IMR-90 (cell line): ENCODE data around the gene KY. TPM values are rescaled to one million over a fixed set of nuclear protein-coding genes. Genes with fewer than 3 reads are reported as not detected.

ENCODE experiments used
- ATAC-seq: fragments of 200-7000 bp; cut with Tn5 transposase; 2 replicates; pipeline ENCODE4 v1.9.1; 2020; ENCODE audit warnings: low read depth, mild to moderate bottlenecking, moderate library complexity
- BruUV-seq: library from RNA; stranded (reverse); fragments of 400-500 nt; replicated peaks from 2 replicates; lab custom pipeline; 2021; lab: Mats Ljungman, UMichigan
- CTCF ChIA-PET: fragments of 300-600 bp; formaldehyde crosslinking; extraction: SDS; loops from one replicate; lab custom pipeline; 2021; ENCODE audit warnings: antibody characterized with exemption; lab: Yijun Ruan, JAX
- POLR2A ChIA-PET: fragments of 300-600 bp; sonication (Branson Sonifier 250); formaldehyde crosslinking; loops from one replicate; lab custom pipeline; 2022; ENCODE audit warnings: antibody characterized with exemption; ENCODE audit not compliant: unreplicated experiment; lab: Charles Lee
- DNase-seq: peaks from one replicate; pipeline ENCODE4 v3.0.0; 2013
- H2AFZ ChIP-seq: replicated peaks from 2 replicates; pipeline ENCODE3; 2013; ENCODE audit warnings: low read length, mild to moderate bottlenecking; ENCODE audit not compliant: poor library complexity
- H2AK5ac ChIP-seq: 2 replicates; pipeline ENCODE4 v1.6.1; 2013; ENCODE audit warnings: low read depth, low read length, inconsistent platforms
- H2AK9ac ChIP-seq: replicated peaks from 2 replicates; pipeline ENCODE3; 2013; ENCODE audit warnings: mild to moderate bottlenecking, low read depth, low read length, moderate library complexity; ENCODE audit not compliant: poor library complexity
- H2BK120ac ChIP-seq: 2 replicates; pipeline ENCODE4 v1.6.1; 2013; ENCODE audit warnings: low read depth, low read length, inconsistent platforms
- H2BK15ac ChIP-seq: 3 replicates; pipeline ENCODE4 v1.6.1; 2013; ENCODE audit warnings: low read depth, low read length, inconsistent platforms
- H2BK20ac ChIP-seq: 2 replicates; pipeline ENCODE4 v1.6.1; 2013; ENCODE audit warnings: low read depth, mild to moderate bottlenecking, inconsistent platforms, low read length, moderate library complexity
- H2BK5ac ChIP-seq: 2 replicates; pipeline ENCODE4 v1.6.1; 2013; ENCODE audit warnings: mild to moderate bottlenecking, low read depth, low read length, inconsistent platforms; ENCODE audit not compliant: poor library complexity, severe bottlenecking
- H3K14ac ChIP-seq: replicated peaks from 2 replicates; pipeline ENCODE4 v1.6.1; 2013; ENCODE audit warnings: low read depth, low read length, inconsistent platforms
- H3K18ac ChIP-seq: 2 replicates; pipeline ENCODE4 v1.6.1; 2013; ENCODE audit warnings: low read depth, low read length, control low read depth
- H3K23ac ChIP-seq: 2 replicates; pipeline ENCODE4 v1.6.1; 2013; ENCODE audit warnings: low read depth, low read length, inconsistent platforms
- H3K27ac ChIP-seq: 2 replicates; pipeline ENCODE4 v1.5.1; 2013; ENCODE audit warnings: mild to moderate bottlenecking, control low read depth, low read length; ENCODE audit not compliant: insufficient read depth
- H3K27me3 ChIP-seq: 2 replicates; pipeline ENCODE4 v1.6.1; 2013; ENCODE audit warnings: low read length; ENCODE audit not compliant: control insufficient read depth, insufficient read depth
- H3K36me3 ChIP-seq: 2 replicates; pipeline ENCODE4 v1.6.1; 2013; ENCODE audit warnings: low read length, mixed read lengths; ENCODE audit not compliant: control insufficient read depth, insufficient read depth
- H3K4ac ChIP-seq: 2 replicates; pipeline ENCODE4 v1.6.1; 2013; ENCODE audit warnings: low read depth, low read length, inconsistent platforms
- H3K4me1 ChIP-seq: 2 replicates; pipeline ENCODE4 v1.6.1; 2013; ENCODE audit warnings: low read length, mixed read lengths; ENCODE audit not compliant: control insufficient read depth, insufficient read depth
- H3K4me2 ChIP-seq: 2 replicates; pipeline ENCODE4 v1.6.1; 2013; ENCODE audit warnings: low read depth, mild to moderate bottlenecking, control low read depth, low read length, moderate library complexity
- H3K4me3 ChIP-seq: 2 replicates; pipeline ENCODE4 v1.5.1; 2013; ENCODE audit warnings: low read depth, mild to moderate bottlenecking, control low read depth, low read length, moderate library complexity; ENCODE audit not compliant: insufficient read depth
- H3K56ac ChIP-seq: 2 replicates; pipeline ENCODE4 v1.6.1; 2013; ENCODE audit warnings: low read length, inconsistent platforms; ENCODE audit not compliant: insufficient read depth; ENCODE audit errors: extremely low read depth
- H3K79me1 ChIP-seq, 2 experiments: 2 replicates each; pipeline ENCODE4 v1.6.1; 2013; ENCODE audit warnings: low read length in 2 of 2, inconsistent platforms in 1 of 2, low read depth in 1 of 2
- H3K9ac ChIP-seq: 2 replicates; pipeline ENCODE4 v1.6.1; 2013; ENCODE audit warnings: low read depth, low read length, control low read depth
- H3K9me1 ChIP-seq: 2 replicates; pipeline ENCODE4 v1.6.1; 2013; ENCODE audit warnings: low read length, inconsistent platforms; ENCODE audit not compliant: insufficient read depth
- H3K9me3 ChIP-seq: 2 replicates; pipeline ENCODE4 v1.6.1; 2013; ENCODE audit warnings: low read length; ENCODE audit not compliant: control insufficient read depth, insufficient read depth
- H4K20me1 ChIP-seq: 2 replicates; pipeline ENCODE4 v1.6.1; 2013; ENCODE audit warnings: low read length, inconsistent platforms; ENCODE audit not compliant: insufficient read depth
- H4K5ac ChIP-seq: 2 replicates; pipeline ENCODE4 v1.6.1; 2013; ENCODE audit warnings: mild to moderate bottlenecking, low read depth, low read length, control low read depth
- H4K8ac ChIP-seq, 2 experiments: 2 replicates each; pipeline ENCODE4 v1.6.1; 2013; ENCODE audit warnings: low read depth in 2 of 2, low read length in 2 of 2, control low read depth in 1 of 2, inconsistent platforms in 1 of 2
- H4K91ac ChIP-seq: 2 replicates; pipeline ENCODE4 v1.6.1; 2013; ENCODE audit warnings: low read depth, low read length, inconsistent platforms; ENCODE audit not compliant: insufficient read depth
- CEBPB ChIP-seq: IDR thresholded peaks from 2 replicates; pipeline ENCODE4 v1.6.1; 2012; ENCODE audit warnings: low read depth, low read length, improper control_type of control experiment
- POLR2A ChIP-seq: IDR thresholded peaks from 2 replicates; pipeline ENCODE4 v1.6.1; 2012; ENCODE audit warnings: mild to moderate bottlenecking, low read depth, low read length
- WGBS, 2 experiments: methylation state at CpG; one replicate each; pipeline versions ENCODE4 v1.1.5 to v1.1.7; 2013; ENCODE audit warnings: missing lambda C conversion rate in 2 of 2; ENCODE audit not compliant: insufficient read length in 1 of 2; ENCODE audit errors: extremely low coverage in 2 of 2; 5-methylcytosine and 5-hydroxymethylcytosine counted together
- dilution Hi-C: fragments of 300-500 bp; cut with HindIII; formaldehyde crosslinking; loops from one replicate; pipeline ENCODE4 v1.14.3; 2018; ENCODE audit warnings: low sequenced_read_pairs; ENCODE audit not compliant: unreplicated experiment
- in situ Hi-C: fragments of 300-500 bp; cut with MboI; formaldehyde crosslinking; loops from 3 replicates; pipeline ENCODE4 v1.14.3; 2019; ENCODE audit warnings: low sequenced_read_pairs, inconsistent platforms, mixed read lengths
- intact Hi-C: fragments of 100-400 bp; cut with micrococcal nuclease; formaldehyde crosslinking; loops from 2 replicates; pipeline ENCODE4 v1.10.0; 2022
- polyA plus RNA-seq, 3 experiments: library from polyadenylated mRNA; depleted of rRNA; stranded (reverse); fragments of >200 nt; gene quantifications; 2 replicates each; pipeline ENCODE4 v1.2.3, GENCODE V29; 2012; ENCODE audit warnings: low replicate concordance in 1 of 3
- total RNA-seq: library from RNA; depleted of rRNA; stranded (reverse); fragments of >200 nt; gene quantifications from 2 replicates; pipeline ENCODE4 v1.2.3, GENCODE V29; 2012

KY gene
- total and polyA plus RNA-seq, 2 of the 4 experiments (the other 2 are of a cell fraction), result under 0.01 to 0.09 TPM

DNA sequence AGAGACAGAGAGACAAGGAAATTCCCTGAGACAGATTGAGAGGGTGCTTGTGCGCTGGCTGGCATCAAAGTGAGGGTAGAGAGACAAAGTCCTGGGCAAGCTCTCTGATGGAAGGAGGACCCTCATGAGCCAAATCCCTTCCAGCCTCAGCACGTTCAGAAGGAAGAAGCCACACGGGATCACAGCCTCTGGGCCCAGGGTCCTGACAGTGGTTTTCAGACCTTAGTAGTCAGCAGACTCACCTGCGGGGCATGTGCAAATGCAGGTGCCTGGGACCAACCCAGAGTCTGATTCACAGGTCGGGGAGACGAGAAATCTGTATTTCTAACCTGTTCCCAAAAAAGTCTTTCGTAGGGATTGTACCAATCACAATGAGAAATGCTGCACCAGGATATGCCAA is 15.2 kb upstream of the KY start:
- Histone ChIP-seq H2AK5ac (no peak overlapping the region), H3K56ac (no peak overlapping the region), H4K20me1 (no peaks in the 10 kb centered on the region), H3K4me2 (no peak overlapping the region), H3K23ac (no peak overlapping the region), H3K9ac (no peak overlapping the region), H3K14ac (no peak overlapping the region), H2BK20ac (no peak overlapping the region), H3K4ac (no peak overlapping the region), H2BK5ac (no peak overlapping the region), H2BK120ac (no peak overlapping the region), H3K36me3 (no peaks in the 10 kb centered on the region), H2AFZ (no peak overlapping the region), H2AK9ac (no peak overlapping the region), H3K4me3 (no peak overlapping the region), H4K8ac (no peak overlapping the region), H3K27me3 (peaks cover 4% of the 10 kb centered on the region), H3K9me3 (no peaks in the 10 kb centered on the region), H4K91ac (no peak overlapping the region), H3K4me1 (peaks cover 4% of the 10 kb centered on the region; the same call in 1 of the 2 replicates), H2BK15ac (no peak overlapping the region), H3K9me1 (no peaks in the 10 kb centered on the region; the same call in 1 of the 2 replicates), H3K18ac (no peak overlapping the region), H3K27ac (no peak overlapping the region), H4K5ac (no peak overlapping the region), H3K79me1 (no peaks in the 10 kb centered on the region)
- ATAC-seq, result no peak
- in situ Hi-C loops, result no loop called here
- CTCF ChIA-PET, result interaction anchor here (1.2 kb wide), 1 partner anchor 65 kb away, joined by 4 read pairs; no protein-coding TSS in a partner anchor
- DNase-seq, result no peak
- dilution Hi-C loops, result no loop called here
- intact Hi-C loops, result no loop called here
- POLR2A ChIA-PET, result no interaction called here
- TF ChIP-seq POLR2A (no peak), CEBPB (no peak)
- WGBS, 2 experiments, result 71% methylated on average over 3 of the region's 7 CpGs; no CpG with 5 or more reads in 1 of the 2 experiments
- BruUV-seq, result no TSS peak
